ENCODE data around the gene CHMP1B. TPM values are rescaled to one million over a fixed set of nuclear protein-coding genes. Genes with fewer than 3 reads are reported as not detected.

CHMP1B gene
- total and polyA plus RNA-seq, 8 donors = 17.9 to 96.0 (median 39.5) TPM

- no peak for DNase-seq
- Histone ChIP-seq H3K27ac (no peak overlapping the region), H3K27me3 (no peaks in the 10 kb centered on the region), H3K4me1 (no peaks in the 10 kb centered on the region), H3K4me3 (no peak overlapping the region), H3K36me3 (no peaks in the 10 kb centered on the region), H3K9me3 (no peaks in the 10 kb centered on the region)
- TF ChIP-seq CTCF (IDR thresholded peaks at IDR 0.05) (no peak), EP300 (IDR thresholded peaks at IDR 0.05) (no peak), POLR2A (IDR thresholded peaks at IDR 0.05) (no peak), POLR2AphosphoS5 (IDR thresholded peaks at IDR 0.05) (no peak)
- intact Hi-C loops (cut with DNase I; ENCODE audit: low total_unique reads) = no loop called here
- 80 to 94% (median 84%) methylated on average over 2 of the region's 2 CpGs for WGBS, 5 donors
Measured at GRCh38 chr18:11819938-11820337, 31.3 kb upstream of the CHMP1B start.

GRCh38 chr18:11820697-11821096 lies 30.5 kb upstream of the CHMP1B start:
- intact Hi-C loops (cut with DNase I; ENCODE audit: low total_unique reads) = no loop called here

GRCh38 chr18:11821208-11821607 lies 30.0 kb upstream of the CHMP1B start:
- DNase-seq = no peak
- no peaks in the 10 kb centered on the region for H3K27me3 ChIP-seq
- no peak overlapping the region for H3K27ac ChIP-seq
- H3K4me1 ChIP-seq = no peaks in the 10 kb centered on the region
- intact Hi-C loops (cut with DNase I; ENCODE audit: low total_unique reads) = no loop called here
- no peaks in the 10 kb centered on the region for H3K9me3 ChIP-seq
- 89 to 94% (median 91%) methylated on average over 7 of the region's 7 CpGs for WGBS, 5 donors
- no peak overlapping the region for H3K4me3 ChIP-seq
- TF ChIP-seq EP300 (IDR thresholded peaks at IDR 0.05) (no peak), POLR2AphosphoS5 (IDR thresholded peaks at IDR 0.05) (no peak), POLR2A (IDR thresholded peaks at IDR 0.05) (no peak), CTCF (IDR thresholded peaks at IDR 0.05) (no peak)
- no peaks in the 10 kb centered on the region for H3K36me3 ChIP-seq

More at GRCh38 chr18:11820697-11821096, 30.5 kb upstream of the CHMP1B start:
- Histone ChIP-seq H3K4me1 (no peaks in the 10 kb centered on the region), H3K27me3 (no peaks in the 10 kb centered on the region), H3K36me3 (no peaks in the 10 kb centered on the region), H3K27ac (no peak overlapping the region), H3K4me3 (no peak overlapping the region), H3K9me3 (no peaks in the 10 kb centered on the region)
- DNase-seq = no peak
- TF ChIP-seq CTCF (IDR thresholded peaks at IDR 0.05) (no peak), POLR2A (IDR thresholded peaks at IDR 0.05) (no peak), POLR2AphosphoS5 (IDR thresholded peaks at IDR 0.05) (no peak), EP300 (IDR thresholded peaks at IDR 0.05) (no peak)
- WGBS, 5 donors = 28 to 69% (median 51%) methylated on average over 2 of the region's 2 CpGs

GRCh38 chr18:11821643-11822237 lies 29.5 kb upstream of the CHMP1B start:
- Histone ChIP-seq H3K27me3 (no peaks in the 10 kb centered on the region), H3K9me3 (no peaks in the 10 kb centered on the region), H3K27ac (no peak overlapping the region), H3K36me3 (no peaks in the 10 kb centered on the region), H3K4me1 (no peaks in the 10 kb centered on the region), H3K4me3 (no peak overlapping the region)
- TF ChIP-seq POLR2A (IDR thresholded peaks at IDR 0.05) (no peak), POLR2AphosphoS5 (IDR thresholded peaks at IDR 0.05) (no peak), EP300 (IDR thresholded peaks at IDR 0.05) (no peak), CTCF (IDR thresholded peaks at IDR 0.05) (no peak)
- intact Hi-C loops (cut with DNase I; ENCODE audit: low total_unique reads) = no loop called here
- 88 to 92% (median 91%) methylated on average over 34 to 40 of the region's 40 CpGs for WGBS, 5 donors
- no peak for DNase-seq
